GM12878 (cell line): ENCODE data around the gene KCNE4. TPM values are rescaled to one million over a fixed set of nuclear protein-coding genes. Genes with fewer than 3 reads are reported as not detected.

Experiments used
- ATAC-seq: fragments of 200-7000 bp; cut with Tn5 transposase; 3 replicates; pipeline ENCODE4 v1.9.1; 2020; ENCODE audit warnings: mild to moderate bottlenecking, moderate library complexity
- BruUV-seq: library from RNA; stranded (reverse); fragments of 400-500 nt; replicated peaks from 2 replicates; lab custom pipeline; 2021; lab: Mats Ljungman, UMichigan
- CTCF ChIA-PET: fragments of 300-600 bp; sonication (Branson Sonifier 250); formaldehyde crosslinking; extraction: SDS; loops from one replicate; lab custom pipeline; 2021; ENCODE audit warnings: inconsistent platforms; lab: Yijun Ruan, JAX
- POLR2A ChIA-PET: fragments of 350-600 bp; formaldehyde crosslinking; extraction: SDS; loops from one replicate; lab custom pipeline; 2021; ENCODE audit warnings: inconsistent platforms; lab: Charles Lee
- RAD21 ChIA-PET: fragments of 300-600 bp; sonication (Branson Sonifier 250); formaldehyde crosslinking; loops from one replicate; lab custom pipeline; 2023; ENCODE audit warnings: antibody characterized with exemption; ENCODE audit not compliant: unreplicated experiment; lab: Charles Lee
- SMC1A ChIA-PET: fragments of 300-600 bp; sonication (Branson Sonifier 250); formaldehyde crosslinking; loops from one replicate; lab custom pipeline; 2023; ENCODE audit not compliant: unreplicated experiment, uncharacterized antibody; lab: Charles Lee
- DNase-seq: peaks from one replicate; pipeline ENCODE4 v3.0.0-alpha.2; 2011; ENCODE audit warnings: low read depth, low spot score
- FAIRE-seq: peaks from 3 replicates; lab custom pipeline; 2011; peaks lifted over from hg19 to GRCh38; lab: Jason Lieb, UNC
- H2AFZ ChIP-seq: 2 replicates; pipeline ENCODE4 v1.6.0; 2011; ENCODE audit warnings: low read depth, low read length, control low read depth; ENCODE audit not compliant: control insufficient read depth
- H3K27ac ChIP-seq: 2 replicates; pipeline ENCODE4 v1.5.1; 2011; ENCODE audit warnings: control low read depth; ENCODE audit not compliant: control insufficient read depth, insufficient read depth
- H3K27me3 ChIP-seq, 2 experiments: replicated peaks in 1 of 2; 2 replicates each; pipeline versions ENCODE4 v1.6.0 to v1.6.1; 2011; ENCODE audit warnings: low read length in 1 of 2; ENCODE audit not compliant: control insufficient read depth in 2 of 2, insufficient read depth in 2 of 2
- H3K36me3 ChIP-seq, 2 experiments: 2 replicates each; pipeline ENCODE4 v1.5.1; 2011; ENCODE audit warnings: low read length in 1 of 2; ENCODE audit not compliant: control insufficient read depth in 2 of 2, insufficient read depth in 2 of 2
- H3K4me1 ChIP-seq: 2 replicates; pipeline ENCODE4 v1.6.1; 2011; ENCODE audit warnings: mild to moderate bottlenecking, low read length, moderate library complexity, mixed read lengths; ENCODE audit not compliant: control insufficient read depth, insufficient read depth
- H3K4me2 ChIP-seq: 2 replicates; pipeline ENCODE4 v1.6.0; 2011; ENCODE audit warnings: control low read depth; ENCODE audit not compliant: control insufficient read depth, insufficient read depth
- H3K4me3 ChIP-seq: fragments of 200-600 bp; sonication (generic); 2 replicates; pipeline ENCODE4 v1.5.1; 2016
- H3K79me2 ChIP-seq: 2 replicates; pipeline ENCODE4 v1.6.0; 2011; ENCODE audit warnings: low read length; ENCODE audit not compliant: control insufficient read depth, insufficient read depth
- H3K9ac ChIP-seq: 2 replicates; pipeline ENCODE4 v1.8.0; 2011; ENCODE audit warnings: low read length, control low read depth, mixed read lengths; ENCODE audit not compliant: control insufficient read depth, insufficient read depth
- H3K9me3 ChIP-seq: replicated peaks from 3 replicates; pipeline ENCODE4 v1.5.1; 2011; ENCODE audit warnings: mild to moderate bottlenecking, low read length; ENCODE audit not compliant: control insufficient read depth, insufficient read depth
- H4K20me1 ChIP-seq: 2 replicates; pipeline ENCODE4 v1.6.0; 2011; ENCODE audit not compliant: control insufficient read depth, insufficient read depth
- CBX3 ChIP-seq: fragments of 200-600 bp; sonication (generic); IDR thresholded peaks from 2 replicates; pipeline ENCODE4 v1.6.1; 2016; ENCODE audit warnings: low read depth, borderline replicate concordance
- CHD4 ChIP-seq: fragments of 200-600 bp; sonication (generic); IDR thresholded peaks from 2 replicates; pipeline ENCODE4 v1.6.1; 2016; ENCODE audit warnings: mild to moderate bottlenecking
- FOXK2 ChIP-seq: fragments of 450-650 bp; IDR thresholded peaks from 2 replicates; pipeline ENCODE4 v1.6.1; 2017; ENCODE audit warnings: mild to moderate bottlenecking, moderate library complexity
- GATAD2B ChIP-seq: fragments of 450-650 bp; conservative IDR thresholded peaks from 2 replicates; pipeline ENCODE4 v1.6.1; 2017; ENCODE audit warnings: low read depth, mild to moderate bottlenecking, moderate library complexity
- HCFC1 ChIP-seq: fragments of 150-350 bp; IDR thresholded peaks from 2 replicates; pipeline ENCODE4 v1.6.1; 2014; ENCODE audit warnings: low read length
- MEF2B ChIP-seq: fragments of 450-650 bp; IDR thresholded peaks from 2 replicates; pipeline ENCODE4 v1.6.1; 2018; ENCODE audit warnings: mild to moderate bottlenecking, moderate library complexity; ENCODE audit not compliant: partially characterized antibody, poor library complexity, severe bottlenecking
- MTA2 ChIP-seq: fragments of 450-650 bp; IDR thresholded peaks from 2 replicates; pipeline ENCODE4 v1.6.1; 2016; ENCODE audit warnings: low read depth, mild to moderate bottlenecking, moderate library complexity
- NR2C1 ChIP-seq: fragments of 450-650 bp; IDR thresholded peaks from 2 replicates; pipeline ENCODE4 v1.6.1; 2017; ENCODE audit warnings: antibody characterized with exemption, mild to moderate bottlenecking, moderate library complexity
- NR2C2 ChIP-seq: IDR thresholded peaks from 2 replicates; pipeline ENCODE4 v1.6.1; 2011; ENCODE audit warnings: borderline replicate concordance, low read depth; ENCODE audit not compliant: control insufficient read depth, insufficient read length
- RAD51 ChIP-seq: fragments of 450-650 bp; IDR thresholded peaks from 2 replicates; pipeline ENCODE4 v1.6.1; 2016; ENCODE audit warnings: moderate library complexity, mild to moderate bottlenecking, inconsistent platforms
- TCF3 ChIP-seq: IDR thresholded peaks from 2 replicates; pipeline ENCODE4 v1.6.1; 2012; ENCODE audit warnings: low read depth, mild to moderate bottlenecking, low read length, borderline replicate concordance; ENCODE audit not compliant: insufficient read depth
- ZBTB11 ChIP-seq: fragments of 450-650 bp; formaldehyde crosslinking; IDR thresholded peaks from 2 replicates; pipeline ENCODE4 v1.5.0; 2022; ENCODE audit warnings: mild to moderate bottlenecking, missing genetic modification characterization
- ZBTB40 ChIP-seq: fragments of 450-650 bp; IDR thresholded peaks from 2 replicates; pipeline ENCODE4 v1.6.1; 2016; ENCODE audit warnings: mild to moderate bottlenecking, moderate library complexity, borderline replicate concordance
- ZSCAN29 ChIP-seq: fragments of 450-650 bp; IDR thresholded peaks from 2 replicates; pipeline ENCODE4 v1.6.1; 2017; ENCODE audit warnings: mild to moderate bottlenecking, moderate library complexity
- ZZZ3 ChIP-seq: IDR thresholded peaks from 2 replicates; pipeline ENCODE4 v1.6.1; 2011; ENCODE audit warnings: low read depth; ENCODE audit not compliant: control insufficient read depth, insufficient read length
- WGBS: methylation state at CpG from one replicate; pipeline ENCODE4 v1.1.6; 2016; ENCODE audit warnings: low lambda C conversion rate; ENCODE audit not compliant: insufficient replicate concordance, insufficient coverage; ENCODE audit errors: missing lambda C conversion rate; 5-methylcytosine and 5-hydroxymethylcytosine counted together
- in situ Hi-C: fragments of 300-500 bp; cut with MboI; formaldehyde crosslinking; loops from 9 replicates; pipeline ENCODE4 v1.14.3; 2018; ENCODE audit warnings: mixed read lengths
- intact Hi-C: fragments of 100-400 bp; cut with micrococcal nuclease; formaldehyde crosslinking; loops from one replicate; pipeline ENCODE4 v1.14.2; 2022; ENCODE audit not compliant: unreplicated experiment
- polyA plus RNA-seq, 11 experiments: library from polyadenylated mRNA; depleted of rRNA in 4 of 11; unstranded in 6 of 11; stranded (reverse) in 5 of 11; fragments of >200 nt; fragmentation: Nextera tagmentation in 4 of 11; fragmentation: Illumina TruSeq in 1 of 11; extraction: Ambion mirVana in 4 of 11; extraction: Trizol in 1 of 11; gene quantifications; 1 replicate in 1 of 11; 2 replicates in 10 of 11; pipeline versions ENCODE4 v1.2.1 to v1.2.3, GENCODE V29; 2011 to 2016; ENCODE audit warnings: inconsistent platforms in 2 of 11, missing spikeins in 2 of 11, low read depth in 1 of 11
- total RNA-seq, 4 experiments: library from RNA; depleted of rRNA in 3 of 4; stranded (reverse); fragments of >200 nt in 3 of 4; fragmentation: Illumina TruSeq in 1 of 4; extraction: Trizol in 1 of 4; gene quantifications; 2 replicates each; pipeline versions ENCODE4 v1.2.1 to v1.2.3, GENCODE V29; 2013 to 2021

The KCNE4 gene
- total and polyA plus RNA-seq, 10 of the 15 experiments (the other 5 are each of a cell fraction or from before 2014, with no cell fraction given), result 0.30 TPM; not detected in 9

- Histone ChIP-seq H3K4me1 (no peaks in the 10 kb centered on the region), H3K4me3 (no peak overlapping the region), H4K20me1 (no peaks in the 10 kb centered on the region), H3K79me2 (no peaks in the 10 kb centered on the region), H3K27ac (no peak overlapping the region), H3K9me3 (no peaks in the 10 kb centered on the region), H3K36me3 (no peaks in the 10 kb centered on the region), H3K27me3 (peaks cover 0 to under 1% of the 10 kb centered on the region in 2 experiments; a peak in 2 of 4 replicates), H3K4me2 (no peak overlapping the region), H3K9ac (no peak overlapping the region), H2AFZ (no peak overlapping the region)
- in situ Hi-C loops, result no loop called here
- intact Hi-C loops, result no loop called here
- POLR2A ChIA-PET, result no interaction called here
- SMC1A ChIA-PET, result no interaction called here
- CTCF ChIA-PET, result no interaction called here
- RAD21 ChIA-PET, result no interaction called here
- no peak for FAIRE-seq
- ATAC-seq, result no peak
- BruUV-seq, result no TSS peak
- DNase-seq, result no peak
- 0% methylated on average over 1 of the region's 1 CpG for WGBS
- no peak for TF ChIP-seq HCFC1
- TF ChIP-seq ZBTB11 (CRISPR knock-in tag), result no peak
- TF ChIP-seq FOXK2, result no peak
- no peak for TF ChIP-seq NR2C2
- TF ChIP-seq CHD4, result no peak
- TF ChIP-seq CBX3, result no peak
- no peak for TF ChIP-seq TCF3
- no peak for TF ChIP-seq ZSCAN29
- no peak for TF ChIP-seq MEF2B
- TF ChIP-seq NR2C1, result no peak
- no peak for TF ChIP-seq ZZZ3
- no peak for TF ChIP-seq RAD51
- no peak for TF ChIP-seq GATAD2B
- no peak for TF ChIP-seq ZBTB40
- no peak for TF ChIP-seq MTA2
These were observed 46.5 kb upstream of the KCNE4 start for GRCh38 chr2:223005496-223005895.
